Activated CD8-positive, alpha-beta T cell treated with anti-CD3 and anti-CD28 coated beads, Interleukin-2, amount 10 ng/mL, durations not matched to agents 7 days and 5 days (primary cell): ENCODE results near the gene PIK3AP1. TPM values are rescaled to one million over a fixed set of nuclear protein-coding genes. Genes with fewer than 3 reads are reported as not detected.
"Not testable (repeated sequence)": the region's sequence is repeated elsewhere in the genome, so short reads cannot be mapped to it uniquely, and the experiment has no call there.

Experiments used
- ATAC-seq: fragments of 150-1000 bp; cut with Tn5 transposase; one replicate; pipeline ENCODE4 v1.10.0; 2021; ENCODE audit warnings: moderate library complexity
- CTCF ChIA-PET: fragments of 350-600 bp; sonication (Branson Sonifier 250); formaldehyde crosslinking; loops from one replicate; lab custom pipeline; 2021; ENCODE audit warnings: antibody characterized with exemption; lab: Charles Lee
- POLR2A ChIA-PET: fragments of 350-600 bp; sonication (Branson Sonifier 250); formaldehyde crosslinking; loops from one replicate; lab custom pipeline; 2021; ENCODE audit warnings: antibody characterized with exemption; lab: Charles Lee
- DNase-seq: peaks from one replicate; pipeline ENCODE4 v3.0.0-alpha.2; 2020
- H3K27ac Mint-ChIP-seq: one replicate; pipeline ENCODE4 v1.8.0; 2021; ENCODE audit warnings: mild to moderate bottlenecking, mixed read lengths
- H3K27me3 Mint-ChIP-seq: one replicate; pipeline ENCODE4 v1.8.0; 2021; ENCODE audit warnings: low read depth, mixed read lengths
- H3K36me3 Mint-ChIP-seq: one replicate; pipeline ENCODE4 v1.8.0; 2021; ENCODE audit warnings: low read depth, mixed read lengths
- H3K4me1 Mint-ChIP-seq: one replicate; pipeline ENCODE4 v1.8.0; 2021; ENCODE audit warnings: low read depth, mixed read lengths
- H3K4me3 Mint-ChIP-seq: one replicate; pipeline ENCODE4 v1.8.0; 2021; ENCODE audit warnings: mild to moderate bottlenecking, mixed read lengths
- H3K9me3 Mint-ChIP-seq: one replicate; pipeline ENCODE4 v1.8.0; 2022; ENCODE audit warnings: mixed read lengths; ENCODE audit not compliant: insufficient read depth
- total RNA-seq, 2 experiments: library from RNA; stranded (reverse); gene quantifications; one replicate each; pipeline ENCODE4 v1.2.3, GENCODE V29; 2021

The PIK3AP1 gene
- total RNA-seq, 2 experiments from 2014 or later: 6.2 to 6.8 TPM

GRCh38 chr10:96747734-96748550 is 27.6 kb upstream of the PIK3AP1 start:
- ATAC-seq (no peak), DNase-seq (peak; percentile 26)
- peaks cover 16% of the 10 kb centered on the region for H3K4me1 Mint-ChIP-seq
- no peaks in the 10 kb centered on the region for H3K36me3 Mint-ChIP-seq
- peak overlapping the region; percentile 72 for H3K27ac Mint-ChIP-seq
- H3K4me3 Mint-ChIP-seq: no peak overlapping the region
- H3K9me3 Mint-ChIP-seq: no peaks in the 10 kb centered on the region
- H3K27me3 Mint-ChIP-seq: peaks cover 6% of the 10 kb centered on the region
- ChIA-PET CTCF (interaction anchor here (1.2 to 2.1 kb wide), 2 partner anchors 102 to 107 kb away, joined by 3 to 7 read pairs; no protein-coding TSS in a partner anchor), POLR2A (interaction anchor here (0.6 kb wide), 1 partner anchor 369 kb away, joined by 3 read pairs; no protein-coding TSS in a partner anchor)

GRCh38 chr10:96746503-96746902 is 26.2 kb upstream of the PIK3AP1 start:
- no peak for ATAC-seq

GRCh38 chr10:96745950-96746349 is 25.6 kb upstream of the PIK3AP1 start:
- Mint-ChIP-seq H3K4me1 (peaks cover 16% of the 10 kb centered on the region), H3K27me3 (peaks cover 5% of the 10 kb centered on the region), H3K36me3 (no peaks in the 10 kb centered on the region), H3K27ac (no peak overlapping the region), H3K4me3 (no peak overlapping the region), H3K9me3 (no peaks in the 10 kb centered on the region)
- ChIA-PET CTCF (interaction anchor here (1.0 to 1.3 kb wide), 3 partner anchors 18 to 107 kb away, joined by 3 to 4 read pairs (median 4); no protein-coding TSS in a partner anchor), POLR2A (no interaction called here)
- no peak for ATAC-seq
- no peak for DNase-seq

More at GRCh38 chr10:96746503-96746902, 26.2 kb upstream of the PIK3AP1 start:
- Mint-ChIP-seq H3K4me3 (no peak overlapping the region), H3K27ac (no peak overlapping the region), H3K27me3 (peaks cover 4% of the 10 kb centered on the region), H3K4me1 (peaks cover 16% of the 10 kb centered on the region), H3K9me3 (no peaks in the 10 kb centered on the region), H3K36me3 (no peaks in the 10 kb centered on the region)
- DNase-seq: no peak
- CTCF ChIA-PET: interaction anchor here (1.0 to 1.3 kb wide), 3 partner anchors 18 to 107 kb away, joined by 3 to 4 read pairs (median 4); no protein-coding TSS in a partner anchor
- POLR2A ChIA-PET: no interaction called here

- Mint-ChIP-seq H3K4me1 (peaks cover 16% of the 10 kb centered on the region), H3K36me3 (no peaks in the 10 kb centered on the region), H3K9me3 (no peaks in the 10 kb centered on the region), H3K4me3 (no peak overlapping the region), H3K27ac (peak overlapping the region; percentile 18), H3K27me3 (peaks cover 7% of the 10 kb centered on the region)
- DNase-seq (no peak), ATAC-seq (no peak)
- ChIA-PET CTCF (interaction anchor here (1.2 to 1.6 kb wide), 2 partner anchors 101 to 103 kb away, joined by 6 to 10 read pairs; no protein-coding TSS in a partner anchor), POLR2A (no interaction called here)
These were observed 23.8 kb upstream of the PIK3AP1 start for GRCh38 chr10:96743988-96744585.

GRCh38 chr10:96741557-96741956 is 21.2 kb upstream of the PIK3AP1 start:
- not testable (repeated sequence) for H3K4me3 Mint-ChIP-seq, ATAC-seq

GRCh38 chr10:96740579-96741281 is 20.4 kb upstream of the PIK3AP1 start:
- ChIA-PET CTCF (no interaction called here), POLR2A (no interaction called here)
- no peak overlapping the region for H3K4me3 Mint-ChIP-seq
- H3K36me3 Mint-ChIP-seq: no peaks in the 10 kb centered on the region
- H3K27me3 Mint-ChIP-seq: peaks cover 7% of the 10 kb centered on the region
- no peak for ATAC-seq
- peaks cover 4% of the 10 kb centered on the region for H3K4me1 Mint-ChIP-seq
- no peak overlapping the region for H3K27ac Mint-ChIP-seq
- no peak for DNase-seq
- no peaks in the 10 kb centered on the region for H3K9me3 Mint-ChIP-seq

More at GRCh38 chr10:96741557-96741956, 21.2 kb upstream of the PIK3AP1 start:
- CTCF ChIA-PET, H3K4me1 Mint-ChIP-seq, H3K27me3 Mint-ChIP-seq, POLR2A ChIA-PET, H3K36me3 Mint-ChIP-seq, H3K27ac Mint-ChIP-seq, H3K9me3 Mint-ChIP-seq, DNase-seq: not testable (repeated sequence)

- CTCF ChIA-PET: no interaction called here
- H3K9me3 Mint-ChIP-seq: no peaks in the 10 kb centered on the region
- POLR2A ChIA-PET: no interaction called here
- ATAC-seq (no peak), DNase-seq (no peak)
- peaks cover 4% of the 10 kb centered on the region for H3K4me1 Mint-ChIP-seq
- H3K27me3 Mint-ChIP-seq: peaks cover 4% of the 10 kb centered on the region
- no peaks in the 10 kb centered on the region for H3K36me3 Mint-ChIP-seq
- H3K4me3 Mint-ChIP-seq: no peak overlapping the region
- no peak overlapping the region for H3K27ac Mint-ChIP-seq
These were observed 19.8 kb upstream of the PIK3AP1 start for GRCh38 chr10:96740141-96740540.

GRCh38 chr10:96737307-96737902 is 17.1 kb upstream of the PIK3AP1 start:
- H3K27ac Mint-ChIP-seq, H3K4me3 Mint-ChIP-seq, ATAC-seq, H3K36me3 Mint-ChIP-seq, POLR2A ChIA-PET, H3K4me1 Mint-ChIP-seq, H3K27me3 Mint-ChIP-seq, H3K9me3 Mint-ChIP-seq, DNase-seq: not testable (repeated sequence)
- CTCF ChIA-PET: interaction anchor here (1.0 kb wide), 1 partner anchor 96 kb away, joined by 4 read pairs; no protein-coding TSS in a partner anchor

- H3K27me3 Mint-ChIP-seq: peaks cover 14% of the 10 kb centered on the region
- ChIA-PET POLR2A (interaction anchor here (0.5 kb wide), 1 partner anchor 1188 kb away, joined by 3 read pairs; no protein-coding TSS in a partner anchor), CTCF (no interaction called here)
- H3K27ac Mint-ChIP-seq: no peak overlapping the region
- H3K9me3 Mint-ChIP-seq: no peaks in the 10 kb centered on the region
- no peaks in the 10 kb centered on the region for H3K36me3 Mint-ChIP-seq
- H3K4me3 Mint-ChIP-seq: no peak overlapping the region
- peaks cover 14% of the 10 kb centered on the region for H3K4me1 Mint-ChIP-seq
- ATAC-seq (no peak), DNase-seq (no peak)
These were observed 4.3 kb upstream of the PIK3AP1 start for GRCh38 chr10:96724621-96725020.

- POLR2A ChIA-PET: interaction anchor here (0.7 kb wide), 1 partner anchor 12 kb away, joined by 3 read pairs; no protein-coding TSS in a partner anchor
- ATAC-seq: no peak
- peaks cover 10% of the 10 kb centered on the region for H3K27me3 Mint-ChIP-seq
- no peak for DNase-seq
- no peaks in the 10 kb centered on the region for H3K36me3 Mint-ChIP-seq
- H3K4me3 Mint-ChIP-seq: peak overlapping the region; percentile 71
- CTCF ChIA-PET: interaction anchor here (0.8 to 1.1 kb wide), 2 partner anchors 80 to 207 kb away, joined by 3 read pairs; partner anchors contain the start of gene TLL2
- no peaks in the 10 kb centered on the region for H3K9me3 Mint-ChIP-seq
- H3K4me1 Mint-ChIP-seq: peaks cover 38% of the 10 kb centered on the region
- H3K27ac Mint-ChIP-seq: peak overlapping the region; percentile 70
These were observed 876 bp upstream of the PIK3AP1 start for GRCh38 chr10:96721207-96721572.

- H3K9me3 Mint-ChIP-seq: no peaks in the 10 kb centered on the region
- ATAC-seq (peak; percentile 66), DNase-seq (peak; percentile 67)
- peak overlapping the region; percentile 93 for H3K27ac Mint-ChIP-seq
- POLR2A ChIA-PET: no interaction called here
- H3K36me3 Mint-ChIP-seq: no peaks in the 10 kb centered on the region
- peaks cover 38% of the 10 kb centered on the region for H3K4me1 Mint-ChIP-seq
- peaks cover 9% of the 10 kb centered on the region for H3K27me3 Mint-ChIP-seq
- CTCF ChIA-PET: no interaction called here
- peak overlapping the region; percentile 90 for H3K4me3 Mint-ChIP-seq
These were observed 378 bp downstream of the PIK3AP1 start for GRCh38 chr10:96719850-96720421.
